HG03280 (cell line): ENCODE data around the gene RAB6B.
"Not testable (repeated sequence)": the region's sequence is repeated elsewhere in the genome, so short reads cannot be mapped to it uniquely, and the experiment has no call there.

Experiments
- ATAC-seq: cut with Tn5 transposase; IDR thresholded peaks from one replicate; pipeline ENCODE4 v1.9.1; 2021; ENCODE audit warnings: mild to moderate bottlenecking, moderate library complexity; ENCODE audit not compliant: unreplicated experiment

The RAB6B gene

GRCh38 chr3:133820889-133821675 is 74.6 kb downstream of the RAB6B start:
- no peak for ATAC-seq

- ATAC-seq, result no peak
Observed at GRCh38 chr3:133820129-133820528, 75.6 kb downstream of the RAB6B start.

- no peak for ATAC-seq
Observed at GRCh38 chr3:133815386-133815785, 80.3 kb downstream of the RAB6B start.

- no peak for ATAC-seq
Observed at GRCh38 chr3:133812872-133813271, 82.8 kb downstream of the RAB6B start.

GRCh38 chr3:133805702-133806475 is 89.8 kb downstream of the RAB6B start, which contains the start of gene SRPRB:
SRPRB (plus strand) TSS chr3:133805815; CDS start chr3:133805849, 34 bp downstream.
- peak; percentile 98 for ATAC-seq

- no peak for ATAC-seq
Observed at GRCh38 chr3:133805384-133805701, 90.3 kb downstream of the RAB6B start.

- no peak for ATAC-seq
Observed at GRCh38 chr3:133804896-133805295, 90.8 kb downstream of the RAB6B start.

GRCh38 chr3:133803469-133803868 is 92.2 kb downstream of the RAB6B start:
- no peak for ATAC-seq

- ATAC-seq, result no peak
Observed at GRCh38 chr3:133799794-133800585, 95.7 kb downstream of the RAB6B start.

GRCh38 chr3:133797396-133798105 is 98.1 kb downstream of the RAB6B start:
- no peak for ATAC-seq

GRCh38 chr3:133792171-133792763 is 103.4 kb downstream of the RAB6B start:
- no peak for ATAC-seq

- no peak for ATAC-seq
Observed at GRCh38 chr3:133788024-133788423, 107.7 kb downstream of the RAB6B start.

- ATAC-seq, result no peak
Observed at GRCh38 chr3:133783762-133784161, 111.9 kb downstream of the RAB6B start.

GRCh38 chr3:133782454-133782853 is 113.2 kb downstream of the RAB6B start:
- no peak for ATAC-seq

GRCh38 chr3:133781570-133781969 is 114.1 kb downstream of the RAB6B start:
- no peak for ATAC-seq

GRCh38 chr3:133780756-133781155 is 114.9 kb downstream of the RAB6B start:
- ATAC-seq, result not testable (repeated sequence)

- no peak for ATAC-seq
Observed at GRCh38 chr3:133779626-133780203, 116.0 kb downstream of the RAB6B start.

GRCh38 chr3:133777807-133778568 is 117.7 kb downstream of the RAB6B start:
- no peak for ATAC-seq

- ATAC-seq, result no peak
Observed at GRCh38 chr3:133776794-133777438, 118.8 kb downstream of the RAB6B start.
